A673 (cell line): Measurements from ENCODE around the gene KIF5A. TPM values are rescaled to one million over a fixed set of nuclear protein-coding genes. Genes with fewer than 3 reads are reported as not detected.

Experiments used
- BruUV-seq: library from RNA; stranded (reverse); fragments of 400-500 nt; replicated peaks from 2 replicates; lab custom pipeline; 2021; lab: Mats Ljungman, UMichigan
- CTCF ChIA-PET: fragments of 300-600 bp; sonication (Branson Sonifier 250); formaldehyde crosslinking; loops from one replicate; lab custom pipeline; 2022; ENCODE audit warnings: antibody characterized with exemption; lab: Charles Lee
- POLR2A ChIA-PET: fragments of 300-600 bp; sonication (Branson Sonifier 250); formaldehyde crosslinking; loops from one replicate; lab custom pipeline; 2022; ENCODE audit warnings: antibody characterized with exemption; ENCODE audit not compliant: low non-redundant PET; lab: Charles Lee
- DNase-seq: peaks from one replicate; pipeline ENCODE4 v3.0.0-alpha.2; 2015; ENCODE audit warnings: low spot score
- H3K27ac ChIP-seq: fragments of 200-600 bp; sonication (generic); 2 replicates; pipeline ENCODE4 v1.5.1; 2016; ENCODE audit warnings: mixed run types, low read depth, mild to moderate bottlenecking, mixed read lengths, antibody characterized with exemption, low read length; ENCODE audit not compliant: poor library complexity, severe bottlenecking
- H3K27me3 ChIP-seq: fragments of 200-600 bp; sonication (generic); replicated peaks from 2 replicates; pipeline ENCODE4 v1.6.1; 2017; ENCODE audit warnings: mixed run types, low read depth, mild to moderate bottlenecking, mixed read lengths, antibody characterized with exemption, low read length; ENCODE audit not compliant: insufficient read depth, poor library complexity
- H3K36me3 ChIP-seq: fragments of 200-600 bp; sonication (generic); 2 replicates; pipeline ENCODE4 v1.6.1; 2016; ENCODE audit warnings: mixed run types, mild to moderate bottlenecking, mixed read lengths, antibody characterized with exemption, low read length; ENCODE audit not compliant: insufficient read depth, poor library complexity, severe bottlenecking
- H3K4me1 ChIP-seq: fragments of 200-600 bp; sonication (generic); 2 replicates; pipeline ENCODE4 v1.6.1; 2017; ENCODE audit warnings: mixed run types, mild to moderate bottlenecking, mixed read lengths, antibody characterized with exemption, low read length; ENCODE audit not compliant: insufficient read depth, poor library complexity, severe bottlenecking
- H3K4me3 ChIP-seq: fragments of 200-600 bp; sonication (generic); 2 replicates; pipeline ENCODE4 v1.5.1; 2016; ENCODE audit warnings: low read depth, mixed run types, mild to moderate bottlenecking, mixed read lengths, low read length; ENCODE audit not compliant: poor library complexity, severe bottlenecking
- H3K9me3 ChIP-seq: fragments of 200-600 bp; sonication (generic); 2 replicates; pipeline ENCODE4 v1.6.1; 2016; ENCODE audit warnings: mixed run types, low read depth, mild to moderate bottlenecking, mixed read lengths, antibody characterized with exemption, low read length; ENCODE audit not compliant: poor library complexity, severe bottlenecking
- CTCF ChIP-seq: fragments of 300-800, 200-600 bp; sonication (generic); conservative IDR thresholded peaks from 2 replicates; pipeline ENCODE4 v1.5.1; 2017; ENCODE audit warnings: low read depth, mild to moderate bottlenecking, antibody characterized with exemption, low read length, moderate library complexity, mixed read lengths
- EZH2 ChIP-seq: fragments of 200-600 bp; sonication (generic); IDR thresholded peaks from 2 replicates; pipeline ENCODE4 v1.6.1; 2017; ENCODE audit warnings: borderline replicate concordance, low read depth, mild to moderate bottlenecking, mixed read lengths, antibody characterized with exemption, low read length; ENCODE audit not compliant: poor library complexity, severe bottlenecking
- intact Hi-C: fragments of 100-400 bp; cut with micrococcal nuclease; formaldehyde crosslinking; loops from one replicate; pipeline ENCODE4 v1.10.0; 2022; ENCODE audit not compliant: unreplicated experiment
- total RNA-seq: library from RNA; stranded (reverse); gene quantifications from 2 replicates; pipeline ENCODE4 v1.2.3, GENCODE V29; 2021

The KIF5A gene
- total RNA-seq, 1 experiment from 2014 or later: 2.1 TPM

- Histone ChIP-seq H3K4me1 (peaks cover 6% of the 10 kb centered on the region), H3K27me3 (no peaks in the 10 kb centered on the region), H3K4me3 (no peak overlapping the region), H3K27ac (no peak overlapping the region), H3K36me3 (peaks cover 77% of the 10 kb centered on the region), H3K9me3 (no peaks in the 10 kb centered on the region)
- DNase-seq: no peak
- POLR2A ChIA-PET: interaction anchor here (0.7 kb wide), 1 partner anchor 13 kb away, joined by 5 read pairs; no protein-coding TSS in a partner anchor
- BruUV-seq: no TSS peak
- CTCF ChIA-PET: no interaction called here
- intact Hi-C loops: no loop called here
- TF ChIP-seq CTCF (no peak), EZH2 (no peak)
Observed at GRCh38 chr12:57511161-57511560, 38.7 kb upstream of the KIF5A start.

GRCh38 chr12:57511588-57512325 is 38.1 kb upstream of the KIF5A start:
- peaks cover 78% of the 10 kb centered on the region for H3K36me3 ChIP-seq
- TF ChIP-seq CTCF (no peak), EZH2 (no peak)
- H3K27ac ChIP-seq: no peak overlapping the region
- CTCF ChIA-PET: no interaction called here
- peaks cover 6% of the 10 kb centered on the region for H3K4me1 ChIP-seq
- no TSS peak for BruUV-seq
- no peak overlapping the region for H3K4me3 ChIP-seq
- no peak for DNase-seq
- H3K9me3 ChIP-seq: no peaks in the 10 kb centered on the region
- POLR2A ChIA-PET: interaction anchor here (0.7 kb wide), 1 partner anchor 12 kb away, joined by 5 read pairs; no protein-coding TSS in a partner anchor
- no peaks in the 10 kb centered on the region for H3K27me3 ChIP-seq
- intact Hi-C loops: no loop called here

GRCh38 chr12:57512665-57513064 is 37.2 kb upstream of the KIF5A start:
- ChIA-PET POLR2A (no interaction called here), CTCF (no interaction called here)
- no peak overlapping the region for H3K27ac ChIP-seq
- H3K4me1 ChIP-seq: peaks cover 11% of the 10 kb centered on the region
- intact Hi-C loops: no loop called here
- no peak overlapping the region for H3K4me3 ChIP-seq
- H3K9me3 ChIP-seq: no peaks in the 10 kb centered on the region
- BruUV-seq: no TSS peak
- no peak for DNase-seq
- H3K27me3 ChIP-seq: no peaks in the 10 kb centered on the region
- no peak for TF ChIP-seq CTCF
- no peak for TF ChIP-seq EZH2
- peaks cover 87% of the 10 kb centered on the region for H3K36me3 ChIP-seq
